GM12872 (cell line): Measurements from ENCODE around the gene TCL1B.

Source experiments
- CTCF ChIP-seq: IDR thresholded peaks from 3 replicates; pipeline ENCODE4 v1.5.1; 2011; ENCODE audit warnings: low read depth, mild to moderate bottlenecking, low read length, moderate library complexity; ENCODE audit not compliant: insufficient read depth

Gene TCL1B

DNA sequence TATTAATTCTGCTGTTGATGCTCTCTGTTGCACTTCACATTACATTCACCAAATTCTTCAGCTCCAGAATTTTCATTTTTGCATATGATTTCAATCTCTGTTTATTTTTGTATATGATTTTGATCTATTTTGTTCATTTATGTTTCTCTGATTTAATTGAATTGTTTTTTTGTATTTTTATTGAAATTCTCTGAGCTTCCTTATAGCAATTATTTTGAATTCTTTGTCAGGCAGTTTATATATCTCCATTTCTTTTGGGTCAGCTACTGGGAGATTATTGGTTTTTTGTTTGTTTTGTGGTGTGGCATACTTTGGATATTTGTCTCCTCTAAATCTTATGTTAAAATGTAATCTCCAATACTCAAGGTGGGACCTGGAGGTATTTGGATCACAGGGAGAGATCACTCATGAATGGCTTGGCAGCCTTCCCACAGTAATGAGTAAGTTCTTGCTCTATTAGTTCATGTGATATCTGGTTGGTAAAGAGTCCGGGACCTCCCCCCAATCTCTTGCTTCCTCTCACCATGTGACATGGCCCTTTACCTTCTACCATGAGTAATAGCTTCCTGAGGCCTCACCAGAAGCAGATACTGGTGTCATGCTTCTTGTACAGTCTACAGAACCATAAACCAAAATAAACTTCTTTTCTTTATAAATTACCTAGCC, 36.4 kb downstream of the TCL1B start:
- TF ChIP-seq CTCF, result no peak

GRCh38 chr14:95725685-95726336, 39.6 kb downstream of the TCL1B start:
- 0 out of 3 replicates have a peak, but pooled peaks have one; percentile 15 for TF ChIP-seq CTCF

GRCh38 chr14:95727056-95727700, 41.0 kb downstream of the TCL1B start:
- TF ChIP-seq CTCF, result no peak

- no peak for TF ChIP-seq CTCF
These were observed 43.9 kb downstream of the TCL1B start for GRCh38 chr14:95730126-95730525.

DNA sequence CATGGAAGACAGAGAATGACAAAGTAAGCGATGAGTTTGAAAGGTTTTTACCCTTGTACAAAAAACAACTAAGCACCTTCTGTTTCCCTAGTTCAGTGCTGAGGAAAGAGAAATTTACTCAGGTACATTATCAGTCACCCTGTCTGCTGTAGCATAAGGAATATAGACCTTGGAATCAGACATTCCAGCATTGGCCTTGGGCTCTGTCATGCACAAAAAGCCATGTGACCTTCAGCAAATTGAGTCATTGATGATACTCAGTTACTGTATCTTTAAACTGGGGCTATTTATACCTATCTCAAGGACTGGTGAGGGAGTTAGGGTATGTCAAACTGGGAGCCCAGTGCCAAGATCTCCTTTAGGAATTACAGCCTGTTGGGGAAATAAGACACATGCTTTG, 47.0 kb downstream of the TCL1B start:
- TF ChIP-seq CTCF, result no peak

DNA sequence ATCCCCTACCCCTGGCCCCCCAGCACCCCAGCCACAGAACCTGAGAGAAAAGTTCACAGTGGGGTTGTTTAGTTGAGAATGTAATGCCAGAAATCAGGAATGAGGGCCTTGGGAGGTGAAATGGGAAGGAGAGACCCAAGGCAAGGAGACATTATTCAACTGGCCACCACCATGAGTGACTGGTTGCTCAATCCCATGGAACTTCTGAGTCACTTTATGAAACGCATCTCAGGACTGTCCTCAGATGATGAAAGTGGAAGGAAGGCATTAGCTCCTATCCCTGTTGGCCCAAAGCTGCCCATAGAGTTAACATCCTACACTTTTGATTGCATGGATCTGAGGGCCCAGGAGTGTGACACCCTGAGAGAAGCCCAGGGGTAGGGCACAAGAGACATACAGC, 53.1 kb downstream of the TCL1B start:
- TF ChIP-seq CTCF, result no peak

- no peak for TF ChIP-seq CTCF
These were observed 54.8 kb downstream of the TCL1B start for GRCh38 chr14:95741038-95741490.
